D341Med (cell line): ENCODE results near the gene TDRD9.
A peak's percentile ranks its signal among the peaks of the same experiment; 100 is the strongest.
"Not testable (repeated sequence)": the region's sequence is repeated elsewhere in the genome, so short reads cannot be mapped to it uniquely, and the experiment has no call there.

ENCODE experiments used
- DNase-seq: peaks from one replicate; pipeline ENCODE4 v3.0.0; 2012; ENCODE audit warnings: low spot score

The TDRD9 gene

DNA sequence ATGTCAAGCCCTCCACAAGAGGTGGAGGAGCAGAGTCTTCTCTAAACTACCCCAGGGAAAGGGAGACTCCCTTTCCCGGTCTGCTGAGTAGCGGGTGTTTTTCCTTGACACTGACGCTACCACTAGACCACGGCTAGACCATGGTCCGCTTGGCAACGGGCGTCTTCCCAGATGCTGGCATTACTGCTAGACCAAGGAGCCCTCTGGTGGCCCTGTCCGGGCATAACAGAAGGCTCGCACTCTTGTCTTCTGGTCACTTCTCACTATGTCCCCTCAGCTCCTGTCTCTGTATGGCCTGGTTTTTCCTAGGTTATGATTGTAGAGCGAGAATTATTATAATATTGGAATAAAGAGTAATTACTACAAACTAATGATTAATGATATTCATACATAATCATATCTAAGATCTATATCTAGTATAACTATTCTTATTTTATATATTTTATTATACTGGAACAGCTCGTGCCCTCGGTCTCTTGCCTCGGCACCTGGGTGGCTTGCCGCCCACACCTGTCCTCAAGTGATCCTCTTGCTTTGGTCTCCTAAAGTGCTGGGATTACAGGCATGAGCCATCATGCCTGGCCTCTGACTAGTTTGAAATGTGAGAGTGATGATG is 52.5 kb downstream of the TDRD9 start:
- not testable (repeated sequence) for DNase-seq

DNA sequence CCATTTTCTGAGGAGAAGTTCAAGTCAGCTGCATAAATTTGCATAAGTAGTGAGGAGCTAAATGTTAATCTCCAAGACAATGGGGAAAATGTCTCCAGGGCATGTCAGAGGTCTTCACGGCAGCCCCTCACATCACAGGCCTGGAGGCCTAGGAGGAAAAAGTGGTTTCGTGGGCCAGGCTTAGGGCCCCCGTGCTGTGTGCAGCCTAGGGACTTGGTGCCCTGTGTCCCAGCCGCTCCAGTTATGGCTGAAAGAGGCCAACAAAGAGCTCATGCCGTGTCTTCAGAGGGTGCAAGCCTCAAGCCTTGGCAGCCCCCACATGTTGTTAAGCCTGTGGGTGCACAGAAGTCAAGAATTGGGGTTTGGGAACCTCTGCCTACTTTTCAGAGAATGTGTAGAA is 55.9 kb downstream of the TDRD9 start:
- no peak for DNase-seq

GRCh38 chr14:103989034-103989433 is 60.8 kb downstream of the TDRD9 start:
- DNase-seq = no peak

GRCh38 chr14:103989964-103990363 is 61.7 kb downstream of the TDRD9 start:
- DNase-seq = no peak

GRCh38 chr14:103994535-103995184 is 66.4 kb downstream of the TDRD9 start:
- DNase-seq = no peak

- DNase-seq = no peak
These were observed 67.6 kb downstream of the TDRD9 start for GRCh38 chr14:103995876-103996275.

DNA sequence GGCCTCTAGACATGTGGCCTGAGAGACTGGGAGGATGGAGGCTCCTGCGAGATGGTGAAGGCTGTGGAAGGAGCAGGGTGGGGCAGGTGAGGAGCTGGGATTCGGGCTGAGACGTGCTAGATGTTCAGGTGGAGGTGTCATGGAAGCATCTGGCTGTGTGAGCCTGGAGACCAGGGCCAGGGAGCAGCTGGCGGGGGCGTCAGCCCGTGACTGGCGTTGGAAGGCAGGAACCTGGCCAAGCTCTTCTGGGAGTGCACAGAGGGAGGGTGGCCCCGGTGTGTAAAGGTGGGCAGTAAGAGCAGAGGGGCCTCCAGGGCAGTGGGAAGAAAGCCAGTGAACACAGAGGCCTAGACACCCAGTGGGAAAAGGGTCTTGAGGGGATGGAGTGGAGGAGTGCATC is 69.1 kb downstream of the TDRD9 start:
- DNase-seq = no peak

GRCh38 chr14:103998027-103998426 is 69.8 kb downstream of the TDRD9 start:
- DNase-seq = no peak

- no peak for DNase-seq
These were observed 71.7 kb downstream of the TDRD9 start for GRCh38 chr14:103999795-104000440.

- peak; percentile 52 for DNase-seq
These were observed 72.7 kb downstream of the TDRD9 start for GRCh38 chr14:104001003-104001402.

DNA sequence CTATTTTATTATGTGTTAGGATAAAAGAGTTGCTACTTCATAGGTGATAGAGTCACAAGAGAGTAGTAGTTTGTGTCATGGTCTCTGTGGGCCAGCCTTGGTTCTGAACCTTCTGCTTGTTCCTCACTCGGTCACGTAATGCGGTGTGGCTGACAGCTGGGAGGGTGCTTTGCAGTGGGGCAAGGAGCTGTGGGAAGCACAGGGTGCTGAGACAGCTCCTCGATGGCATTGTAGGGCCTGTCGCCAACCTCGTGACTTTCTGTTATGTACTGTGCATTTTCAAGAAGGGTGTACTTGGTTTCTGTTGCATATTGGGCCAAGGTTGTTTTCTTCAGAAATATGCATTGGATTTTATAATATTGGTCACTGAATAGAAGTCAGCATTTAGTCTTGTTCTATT is 75.4 kb downstream of the TDRD9 start:
- no peak for DNase-seq

DNA sequence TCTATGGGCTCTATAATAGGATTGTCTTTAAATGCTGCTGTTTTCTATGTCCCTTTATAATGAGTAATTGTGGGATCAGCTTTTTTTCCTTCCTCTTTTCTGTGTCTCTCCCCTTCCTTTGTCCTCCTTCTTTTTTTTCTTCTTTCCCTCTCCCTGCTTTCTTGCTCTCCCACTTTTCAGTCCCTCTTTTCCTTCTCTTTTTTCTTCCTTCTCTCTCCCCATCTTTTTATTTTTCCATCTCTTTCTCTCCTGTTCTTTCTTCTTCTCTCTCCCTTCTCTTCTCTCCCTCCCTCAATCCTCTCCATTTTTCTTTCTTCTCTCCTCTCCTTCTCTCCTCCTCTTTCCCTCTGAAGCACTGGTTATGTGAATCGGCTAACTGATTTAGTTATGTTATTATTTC is 76.6 kb downstream of the TDRD9 start:
- no peak for DNase-seq

GRCh38 chr14:104005489-104005888 is 77.2 kb downstream of the TDRD9 start:
- no peak for DNase-seq

- DNase-seq = no peak
These were observed 78.9 kb downstream of the TDRD9 start for GRCh38 chr14:104007121-104007520.

- DNase-seq = no peak
These were observed 81.0 kb downstream of the TDRD9 start for GRCh38 chr14:104009297-104009696.

DNA sequence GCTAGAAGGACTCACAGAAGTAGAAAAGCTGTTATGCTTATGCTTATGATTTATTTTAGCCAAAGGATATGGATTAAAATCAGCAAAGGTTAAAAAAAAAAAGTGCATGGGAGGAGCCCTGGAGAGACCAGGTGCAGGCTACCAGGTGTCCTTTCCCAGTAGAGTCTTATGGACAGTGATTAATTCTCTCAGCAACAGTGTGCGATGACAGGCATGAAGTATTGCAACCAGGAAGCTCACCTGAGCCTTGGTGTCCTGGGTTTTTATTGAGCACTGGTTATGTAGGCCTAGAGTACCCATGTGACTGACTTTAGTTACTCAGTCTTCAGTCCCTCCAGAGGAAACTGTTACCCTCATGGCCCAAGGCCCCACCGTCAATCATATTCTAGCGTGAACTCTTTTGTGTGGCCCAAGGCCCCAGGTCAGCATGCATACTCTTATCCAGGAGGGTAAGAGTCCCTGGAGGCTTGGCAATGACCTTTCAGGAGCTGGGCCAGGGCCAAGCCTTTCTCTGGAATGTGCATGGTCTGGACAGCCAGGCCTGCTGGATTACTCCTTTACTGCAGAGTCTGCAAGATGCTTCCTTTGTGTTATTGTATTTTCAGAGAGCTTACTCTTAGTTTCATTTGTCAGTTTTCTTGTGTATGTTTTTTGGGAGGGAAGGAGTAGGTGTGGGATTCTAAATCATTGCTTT is 83.7 kb downstream of the TDRD9 start:
- no peak for DNase-seq

DNA sequence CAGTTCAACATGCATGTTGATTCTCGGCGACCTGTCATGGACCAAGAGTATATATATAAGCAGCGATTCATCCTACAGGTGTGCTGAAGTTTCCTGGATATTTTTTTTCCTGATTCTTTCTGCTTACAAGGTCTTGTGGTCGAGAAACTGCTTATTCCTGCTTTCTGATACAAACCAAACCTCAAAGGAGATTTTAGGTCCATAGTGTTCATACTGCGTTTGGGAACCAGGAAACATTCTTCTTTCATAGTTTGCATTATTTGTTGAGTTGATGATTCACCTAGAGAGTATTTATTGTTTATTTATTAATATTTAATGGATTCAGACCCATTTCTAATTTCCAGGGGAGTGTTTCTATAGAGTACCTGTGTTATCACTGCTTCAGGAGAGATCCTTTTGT is 86.5 kb downstream of the TDRD9 start:
- DNase-seq = no peak

GRCh38 chr14:104016873-104017650 is 88.8 kb downstream of the TDRD9 start:
- no peak for DNase-seq

DNA sequence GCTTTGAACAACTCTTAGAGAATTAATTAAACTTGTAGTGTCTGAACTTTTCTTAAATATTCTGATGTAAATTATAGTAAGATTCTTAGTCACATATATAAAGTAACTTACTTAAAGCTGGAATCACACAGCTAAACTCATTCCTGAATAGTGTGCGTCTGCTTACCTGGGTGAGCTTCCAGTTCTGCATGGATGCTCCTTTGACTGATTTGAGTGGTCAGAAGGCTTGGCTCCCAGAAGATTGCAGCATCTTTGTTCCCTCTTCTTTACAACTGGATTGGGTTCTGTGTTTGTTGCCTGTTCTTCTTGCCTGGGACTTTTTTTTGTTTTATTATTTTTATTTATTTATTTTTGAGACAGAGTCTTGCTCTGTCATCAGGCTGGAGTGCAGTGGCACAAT is 90.8 kb downstream of the TDRD9 start:
- no peak for DNase-seq

DNA sequence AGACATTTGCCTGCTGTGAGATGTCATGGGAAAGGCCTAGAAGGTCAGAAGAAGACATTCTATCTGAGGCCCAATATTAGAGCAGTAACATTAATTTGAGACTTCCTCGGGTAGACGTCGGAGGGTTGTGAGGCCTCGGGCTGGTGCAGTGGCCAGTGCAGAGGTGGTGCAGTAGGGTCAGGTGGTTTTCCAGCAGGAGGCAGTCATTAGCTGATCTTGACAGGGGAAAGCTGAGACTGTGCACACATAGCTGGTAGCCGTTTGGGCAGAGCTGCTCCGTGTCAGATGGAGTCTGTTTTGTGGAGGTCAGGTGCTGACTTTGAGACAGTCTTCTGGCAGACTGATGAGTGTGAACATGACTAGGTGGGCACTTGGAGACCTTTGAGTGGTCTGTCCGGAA is 91.5 kb downstream of the TDRD9 start:
- DNase-seq = no peak

GRCh38 chr14:104020471-104020870 is 92.2 kb downstream of the TDRD9 start:
- DNase-seq = no peak

DNA sequence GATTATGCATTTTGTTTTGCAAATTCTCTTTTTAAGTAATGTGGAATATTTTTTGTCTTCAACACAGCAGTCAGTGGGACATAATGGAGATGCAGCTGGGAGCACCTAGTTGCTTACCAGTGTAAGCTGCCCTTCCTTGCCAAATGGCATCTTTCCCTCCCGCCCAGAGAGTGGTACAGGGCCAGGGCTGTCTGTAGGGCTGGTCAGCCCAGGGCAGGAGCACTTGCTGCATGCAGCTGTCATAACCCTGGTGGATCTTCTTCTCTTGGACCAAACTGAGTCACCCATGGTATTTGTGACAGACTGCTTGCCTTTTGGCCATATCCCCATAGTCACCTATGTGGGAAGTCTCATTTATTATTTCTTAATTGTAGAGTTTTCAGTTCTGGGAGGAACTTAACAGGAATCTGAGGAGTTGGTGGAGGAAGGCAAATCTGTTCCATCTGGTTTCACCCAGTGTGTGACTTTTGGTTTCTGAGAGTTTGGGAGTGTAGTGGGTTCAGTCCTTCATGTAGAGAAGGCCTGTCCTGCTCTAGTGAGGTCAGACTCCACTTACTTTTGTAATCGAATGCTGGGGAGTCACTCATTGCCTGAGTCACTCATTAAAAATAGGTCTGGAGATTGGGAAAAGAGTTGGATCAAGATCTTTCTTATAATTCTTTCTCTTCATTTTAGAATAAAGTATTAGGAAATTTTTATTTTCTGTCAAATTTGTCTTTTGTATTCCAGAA is 95.2 kb downstream of the TDRD9 start:
- DNase-seq = no peak
